Measurements from ENCODE around the gene TRIM7.
"Not testable (repeated sequence)": the region's sequence is repeated elsewhere in the genome, so short reads cannot be mapped to it uniquely, and the experiment has no call there.

The TRIM7 gene

GRCh38 chr5:181171782-181172181 is 33.2 kb downstream of the TRIM7 start:
- no peak for DNase-seq (ENCODE audit: low spot score)

GRCh38 chr5:181170996-181171395 is 34.0 kb downstream of the TRIM7 start:
- no peak for DNase-seq (ENCODE audit: low spot score)

DNA sequence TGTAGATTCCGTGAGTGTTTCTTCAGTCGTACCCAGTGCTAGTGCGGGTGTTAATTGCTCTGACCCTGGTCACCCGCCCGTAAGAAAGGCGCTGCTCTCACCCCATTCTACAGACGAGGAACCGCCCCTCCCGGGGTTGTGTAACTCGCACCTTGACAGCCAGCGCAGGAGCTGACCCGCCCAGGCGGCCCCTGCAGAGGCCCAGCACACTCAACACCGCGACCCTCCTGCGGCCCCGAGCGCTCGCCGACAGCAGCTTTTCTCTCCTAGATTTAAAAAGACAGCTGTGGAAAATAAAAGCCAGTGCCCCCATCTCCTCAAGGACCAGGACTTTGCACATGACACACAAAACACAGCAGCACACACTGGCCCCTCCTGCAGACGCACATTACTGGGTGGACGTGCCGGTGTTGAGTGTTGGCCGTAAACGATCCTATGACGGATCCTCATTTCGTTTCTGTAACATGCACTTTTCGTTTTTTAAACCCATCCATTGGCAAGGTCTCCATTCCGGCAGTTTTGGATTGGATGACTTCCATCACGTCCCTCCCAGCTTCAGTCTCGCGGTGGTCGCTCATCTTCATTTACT is 34.7 kb downstream of the TRIM7 start:
- DNase-seq (ENCODE audit: low spot score), result no peak

- not testable (repeated sequence) for DNase-seq (ENCODE audit: low spot score)
These were observed 35.3 kb downstream of the TRIM7 start for GRCh38 chr5:181169459-181170236.

GRCh38 chr5:181168595-181169118 is 36.3 kb downstream of the TRIM7 start:
- DNase-seq (ENCODE audit: low spot score), result no peak

DNA sequence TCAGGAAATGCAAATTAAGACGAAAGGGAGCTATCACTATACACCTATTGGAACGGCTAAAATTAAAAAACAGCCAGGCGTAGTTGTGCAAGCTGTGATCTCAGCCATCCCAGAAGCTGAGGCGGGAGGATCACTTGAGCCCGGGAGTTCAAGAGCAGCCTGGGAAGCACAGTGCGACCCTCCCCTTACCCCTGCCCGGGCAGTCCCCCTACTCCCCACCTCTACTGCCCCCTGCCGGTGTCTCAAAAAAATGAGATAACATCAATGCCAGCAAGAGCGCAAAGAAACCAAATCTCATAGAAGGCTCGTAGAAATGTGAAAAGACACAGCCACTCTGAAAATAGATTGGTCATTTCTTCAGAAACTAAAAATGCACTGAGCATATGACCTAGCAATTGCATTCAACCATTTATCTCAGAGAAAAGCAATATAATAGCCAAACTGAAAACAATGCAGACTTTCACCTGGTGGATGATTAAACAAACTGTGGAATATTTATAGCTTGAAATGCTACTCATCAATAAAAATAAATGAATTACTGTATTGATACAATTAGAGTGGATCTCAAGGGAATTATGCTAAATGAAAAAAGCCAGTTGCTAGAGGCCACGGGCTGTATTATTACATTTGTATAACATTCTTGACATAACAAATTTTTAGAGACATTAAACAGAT is 37.0 kb downstream of the TRIM7 start:
- DNase-seq (ENCODE audit: low spot score), result no peak

- DNase-seq (ENCODE audit: low spot score), result no peak
These were observed 37.9 kb downstream of the TRIM7 start for GRCh38 chr5:181166812-181167733.

GRCh38 chr5:181164076-181164952 is 40.7 kb downstream of the TRIM7 start:
- DNase-seq (ENCODE audit: low spot score), result no peak

DNA sequence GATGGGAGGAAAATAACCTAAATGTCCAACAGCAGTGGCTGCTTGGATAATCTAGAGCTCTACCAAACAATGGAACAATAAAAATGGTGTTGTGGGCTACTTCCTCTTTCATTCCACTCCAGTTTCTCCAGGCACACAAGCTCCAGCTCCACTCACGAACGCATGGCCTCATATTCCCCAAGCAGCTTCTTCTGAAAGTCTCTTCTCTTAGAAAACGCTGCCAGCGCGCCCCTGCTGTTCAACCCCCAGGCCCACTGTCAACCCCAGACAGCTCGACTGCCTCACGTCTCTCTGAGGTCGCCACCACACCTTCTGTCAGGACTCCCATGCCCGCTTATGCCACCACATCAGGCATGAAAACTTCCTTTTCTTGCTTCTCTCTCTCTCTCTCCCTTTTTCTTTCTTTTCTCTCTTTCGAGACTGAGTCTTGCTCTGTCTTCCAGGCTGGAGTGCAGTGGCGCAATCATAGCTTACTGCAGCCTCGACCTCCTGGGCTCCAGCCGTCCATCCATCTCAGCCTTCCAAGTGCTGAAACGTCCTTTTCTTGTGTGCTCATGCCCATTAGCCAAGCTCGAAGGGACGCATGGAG is 41.4 kb downstream of the TRIM7 start:
- no peak for DNase-seq (ENCODE audit: low spot score)

GRCh38 chr5:181161534-181162175 is 43.3 kb downstream of the TRIM7 start:
- DNase-seq (ENCODE audit: low spot score), result no peak

DNA sequence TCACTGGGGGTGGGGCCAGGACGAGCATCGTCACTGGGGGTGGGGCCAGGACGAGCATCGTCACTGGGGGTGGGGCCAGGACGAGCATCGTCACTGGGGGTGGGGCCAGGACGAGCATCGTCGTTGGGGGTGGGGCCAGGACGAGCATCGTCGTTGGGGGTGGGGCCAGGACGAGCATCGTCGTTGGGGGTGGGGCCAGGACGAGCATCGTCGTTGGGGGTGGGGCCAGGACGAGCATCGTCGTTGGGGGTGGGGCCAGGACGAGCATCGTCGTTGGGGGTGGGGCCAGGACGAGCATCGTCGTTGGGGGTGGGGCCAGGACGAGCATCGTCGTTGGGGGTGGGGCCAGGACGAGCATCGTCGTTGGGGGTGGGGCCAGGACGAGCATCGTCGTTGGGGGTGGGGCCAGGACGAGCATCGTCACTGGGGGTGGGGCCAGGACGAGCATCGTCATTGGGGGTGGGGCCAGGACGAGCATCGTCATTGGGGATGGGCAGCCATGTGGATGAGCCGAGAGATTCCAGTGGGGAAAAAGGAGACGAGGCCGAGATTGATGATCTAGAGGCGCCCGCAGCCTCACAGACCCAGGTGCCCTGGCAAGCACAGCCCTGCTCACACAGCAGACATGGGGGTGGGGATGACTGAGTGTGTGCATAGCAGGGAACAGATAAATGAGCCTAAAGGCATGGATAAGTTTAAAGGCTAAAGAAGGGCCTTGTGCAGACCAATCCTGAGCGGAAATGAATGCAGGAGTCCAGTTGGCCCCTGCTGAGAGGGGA is 44.1 kb downstream of the TRIM7 start:
- peak; percentile 67 for DNase-seq (ENCODE audit: low spot score)

DNA sequence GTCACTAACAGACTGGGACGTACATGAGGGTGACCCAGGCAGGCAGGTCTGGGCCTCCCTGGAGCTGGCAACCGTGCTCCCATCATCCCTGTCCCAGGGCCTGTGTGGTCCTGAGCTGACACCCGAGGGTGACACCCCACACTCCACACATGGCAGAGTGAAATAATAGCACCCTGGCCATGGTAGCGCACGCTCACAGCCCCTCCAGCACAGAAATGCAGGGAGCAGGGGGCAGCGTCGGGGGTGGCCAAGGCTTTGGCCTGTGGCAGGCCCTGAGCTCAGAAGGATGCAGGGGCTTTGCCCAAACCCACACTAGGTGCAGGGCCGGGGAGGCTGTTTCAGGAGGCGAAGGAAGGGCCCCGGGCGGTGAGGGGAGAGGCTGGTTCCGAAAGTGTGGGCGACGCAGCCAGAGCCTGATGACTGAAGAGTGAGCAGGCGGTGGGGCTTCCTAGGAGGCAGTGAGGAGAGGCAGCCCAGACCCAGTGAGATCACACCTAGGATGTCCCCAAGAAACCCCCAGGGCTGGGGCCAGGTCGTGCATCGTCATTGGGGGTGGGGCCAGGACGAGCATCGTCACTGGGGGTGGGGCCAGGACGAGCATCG is 44.7 kb downstream of the TRIM7 start:
- DNase-seq (ENCODE audit: low spot score), result peak; percentile 93

- peak; percentile 81 for DNase-seq (ENCODE audit: low spot score)
These were observed 45.5 kb downstream of the TRIM7 start for GRCh38 chr5:181159286-181160151.

GRCh38 chr5:181158869-181159268 is 46.1 kb downstream of the TRIM7 start:
- no peak for DNase-seq (ENCODE audit: low spot score)

GRCh38 chr5:181156758-181157157 is 48.2 kb downstream of the TRIM7 start:
- DNase-seq (ENCODE audit: low spot score), result no peak

DNA sequence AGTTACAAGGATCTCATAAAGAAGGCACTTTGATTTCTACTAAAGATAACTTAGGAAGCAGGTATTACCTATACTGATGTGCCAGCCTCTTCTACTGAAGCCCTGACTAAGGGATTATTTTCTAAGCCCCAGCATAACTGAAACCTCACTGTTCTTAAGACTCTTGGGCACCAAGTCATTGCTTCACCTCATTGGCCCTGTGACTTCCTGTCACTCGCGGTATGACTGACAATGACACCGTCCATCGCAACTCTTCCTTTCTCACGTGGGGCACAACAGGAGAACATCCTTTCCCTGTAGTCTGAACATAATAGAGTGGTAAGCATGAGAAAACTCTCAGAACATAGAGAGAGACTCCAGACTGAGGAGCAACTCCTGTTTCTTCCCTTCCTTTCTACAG is 51.2 kb downstream of the TRIM7 start:
- no peak for DNase-seq (ENCODE audit: low spot score)

DNA sequence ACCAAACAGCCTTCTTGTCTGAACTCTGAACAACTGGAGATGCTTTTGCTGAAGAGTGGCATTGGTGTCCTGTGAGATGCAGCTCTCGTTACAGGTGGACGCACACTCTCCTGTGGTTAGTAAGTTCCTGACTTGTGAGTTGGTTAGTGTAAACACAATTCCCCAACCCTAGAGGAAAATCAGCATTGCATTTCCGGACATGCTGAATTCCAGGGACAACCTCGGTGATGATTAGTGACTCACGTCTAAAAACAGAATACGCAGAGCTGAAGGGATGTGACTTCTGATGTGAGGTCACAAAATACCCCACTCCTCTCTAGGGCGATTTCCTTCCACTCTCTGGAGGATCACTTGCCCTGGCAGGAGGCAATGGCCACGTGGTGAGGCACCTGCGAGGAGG is 52.6 kb downstream of the TRIM7 start:
- peak; percentile 43 for DNase-seq (ENCODE audit: low spot score)

GRCh38 chr5:181151146-181151545 is 53.9 kb downstream of the TRIM7 start:
- no peak for DNase-seq (ENCODE audit: low spot score)
